Smooth muscle cell (in vitro differentiated cells): ENCODE results near the gene ARHGEF17. TPM values are rescaled to one million over a fixed set of nuclear protein-coding genes. Genes with fewer than 3 reads are reported as not detected.

Experiments
- DNase-seq: peaks from one replicate; lab custom pipeline; 2025; ENCODE audit not compliant: unreplicated experiment; lab: John Stamatoyannopoulos, UW
- H2AFZ ChIP-seq: fragments of 200-600 bp; sonication (generic); 2 replicates; pipeline ENCODE4 v1.6.0; 2016; ENCODE audit warnings: antibody characterized with exemption, low read depth, mild to moderate bottlenecking
- H3F3A ChIP-seq: fragments of 200-600 bp; sonication (generic); 2 replicates; pipeline ENCODE4 v1.6.0; 2017; ENCODE audit warnings: antibody characterized with exemption, low read depth
- H3K27ac ChIP-seq: fragments of 200-600 bp; sonication (generic); 2 replicates; pipeline ENCODE4 v1.5.1; 2016; ENCODE audit warnings: low read depth, mild to moderate bottlenecking
- H3K27me3 ChIP-seq: fragments of 200-600 bp; sonication (generic); 2 replicates; pipeline ENCODE4 v1.6.1; 2016; ENCODE audit warnings: low read depth, mild to moderate bottlenecking
- H3K36me3 ChIP-seq: fragments of 200-600 bp; sonication (generic); 2 replicates; pipeline ENCODE4 v1.5.1; 2016; ENCODE audit warnings: low read depth
- H3K4me1 ChIP-seq: fragments of 200-600 bp; sonication (generic); 2 replicates; pipeline ENCODE4 v1.5.1; 2016; ENCODE audit warnings: low read depth
- H3K4me2 ChIP-seq: fragments of 200-600 bp; sonication (generic); 2 replicates; pipeline ENCODE4 v1.6.0; 2016; ENCODE audit warnings: mild to moderate bottlenecking
- H3K4me3 ChIP-seq: fragments of 200-600 bp; sonication (generic); 2 replicates; pipeline ENCODE4 v1.5.1; 2016; ENCODE audit warnings: mild to moderate bottlenecking
- H3K79me2 ChIP-seq: fragments of 200-600 bp; sonication (generic); 2 replicates; pipeline ENCODE4 v1.6.0; 2016; ENCODE audit warnings: low read depth, mild to moderate bottlenecking
- H3K9ac ChIP-seq: fragments of 200-600 bp; sonication (generic); 2 replicates; pipeline ENCODE4 v1.6.0; 2016; ENCODE audit warnings: low read depth
- H3K9me3 ChIP-seq: fragments of 200-600 bp; sonication (generic); replicated peaks from 2 replicates; pipeline ENCODE4 v1.5.1; 2016; ENCODE audit warnings: low read depth
- H4K20me1 ChIP-seq: fragments of 200-600 bp; sonication (generic); 2 replicates; pipeline ENCODE4 v1.6.0; 2016; ENCODE audit warnings: low read depth
- CTCF ChIP-seq: fragments of 200-600 bp; sonication (generic); IDR thresholded peaks from 2 replicates; pipeline ENCODE4 v1.5.1; 2017; ENCODE audit warnings: borderline replicate concordance, mild to moderate bottlenecking, antibody characterized with exemption; ENCODE audit not compliant: insufficient read depth, poor library complexity, severe bottlenecking
- WGBS: methylation state at CpG from one replicate; pipeline ENCODE4 v1.1.7; 2016; ENCODE audit warnings: low lambda C conversion rate; 5-methylcytosine and 5-hydroxymethylcytosine counted together
- polyA plus RNA-seq: library from polyadenylated mRNA; unstranded; fragments of >200 nt; fragmentation: Nextera tagmentation; extraction: Ambion mirVana; gene quantifications from 2 replicates; pipeline ENCODE4 v1.2.1, GENCODE V29; 2016
- total RNA-seq: library from RNA; depleted of rRNA; stranded (reverse); fragments of >200 nt; gene quantifications from 2 replicates; pipeline ENCODE4 v1.2.3, GENCODE V29; 2014

ARHGEF17 gene
- total and polyA plus RNA-seq, 2 experiments from 2014 or later = 18.0 to 27.8 TPM

GRCh38 chr11:73353422-73353821 lies 45.3 kb downstream of the ARHGEF17 start:
- Histone ChIP-seq H3K79me2 (peaks cover 8% of the 10 kb centered on the region), H4K20me1 (peaks cover 53% of the 10 kb centered on the region)

GRCh38 chr11:73355109-73355508 lies 47.0 kb downstream of the ARHGEF17 start:
- no peak overlapping the region for H2AFZ ChIP-seq
- H3K9ac ChIP-seq = no peak overlapping the region
- no peak for TF ChIP-seq CTCF
- no peaks in the 10 kb centered on the region for H3K27me3 ChIP-seq
- H3K4me3 ChIP-seq = no peak overlapping the region
- H3K36me3 ChIP-seq = no peaks in the 10 kb centered on the region
- H3K79me2 ChIP-seq = peaks cover 8% of the 10 kb centered on the region
- H3F3A ChIP-seq = no peaks in the 10 kb centered on the region
- H3K4me1 ChIP-seq = no peaks in the 10 kb centered on the region
- WGBS = 96% methylated on average over 4 of the region's 4 CpGs
- H3K9me3 ChIP-seq = no peaks in the 10 kb centered on the region
- no peak overlapping the region for H3K27ac ChIP-seq
- no peak overlapping the region for H3K4me2 ChIP-seq
- H4K20me1 ChIP-seq = peaks cover 38% of the 10 kb centered on the region
- DNase-seq = no peak

More at GRCh38 chr11:73353422-73353821, 45.3 kb downstream of the ARHGEF17 start:
- H3K4me1 ChIP-seq = no peaks in the 10 kb centered on the region
- H2AFZ ChIP-seq = no peak overlapping the region
- H3K9me3 ChIP-seq = no peaks in the 10 kb centered on the region
- H3K4me3 ChIP-seq = no peak overlapping the region
- no peak for DNase-seq
- no peak for TF ChIP-seq CTCF
- no peak overlapping the region for H3K4me2 ChIP-seq
- H3F3A ChIP-seq = no peaks in the 10 kb centered on the region
- H3K27ac ChIP-seq = no peak overlapping the region
- 100% methylated on average over 4 of the region's 4 CpGs for WGBS
- H3K27me3 ChIP-seq = no peaks in the 10 kb centered on the region
- H3K36me3 ChIP-seq = no peaks in the 10 kb centered on the region
- H3K9ac ChIP-seq = no peak overlapping the region

- TF ChIP-seq CTCF = no peak
- Histone ChIP-seq H3K4me2 (no peak overlapping the region), H3K4me1 (no peaks in the 10 kb centered on the region), H3K79me2 (peaks cover 6% of the 10 kb centered on the region), H3K9me3 (no peaks in the 10 kb centered on the region), H2AFZ (no peak overlapping the region), H3K36me3 (no peaks in the 10 kb centered on the region), H3K9ac (no peak overlapping the region), H3K4me3 (no peak overlapping the region), H4K20me1 (peaks cover 18% of the 10 kb centered on the region), H3K27me3 (no peaks in the 10 kb centered on the region), H3F3A (no peaks in the 10 kb centered on the region), H3K27ac (no peak overlapping the region)
- no peak for DNase-seq
- 95% methylated on average over 22 of the region's 22 CpGs for WGBS
Measured at GRCh38 chr11:73356979-73357860, 49.1 kb downstream of the ARHGEF17 start.
